ENCODE results near the gene GAK. TPM values are rescaled to one million over a fixed set of nuclear protein-coding genes. Genes with fewer than 3 reads are reported as not detected.
A peak's percentile ranks its signal among the peaks of the same experiment; 100 is the strongest.

The GAK gene
- total RNA-seq, 2 experiments from 2014 or later: 92.8 to 98.9 TPM

- Mint-ChIP-seq H3K27ac (no peak overlapping the region), H3K9me3 (peaks cover 2% of the 10 kb centered on the region), H3K36me3 (no peaks in the 10 kb centered on the region), H3K4me1 (peaks cover 4% of the 10 kb centered on the region), H3K4me3 (no peak overlapping the region), H3K27me3 (peaks cover 40% of the 10 kb centered on the region)
- DNase-seq: no peak
Observed at GRCh38 chr4:829291-829690, 102.8 kb downstream of the GAK start.

DNA sequence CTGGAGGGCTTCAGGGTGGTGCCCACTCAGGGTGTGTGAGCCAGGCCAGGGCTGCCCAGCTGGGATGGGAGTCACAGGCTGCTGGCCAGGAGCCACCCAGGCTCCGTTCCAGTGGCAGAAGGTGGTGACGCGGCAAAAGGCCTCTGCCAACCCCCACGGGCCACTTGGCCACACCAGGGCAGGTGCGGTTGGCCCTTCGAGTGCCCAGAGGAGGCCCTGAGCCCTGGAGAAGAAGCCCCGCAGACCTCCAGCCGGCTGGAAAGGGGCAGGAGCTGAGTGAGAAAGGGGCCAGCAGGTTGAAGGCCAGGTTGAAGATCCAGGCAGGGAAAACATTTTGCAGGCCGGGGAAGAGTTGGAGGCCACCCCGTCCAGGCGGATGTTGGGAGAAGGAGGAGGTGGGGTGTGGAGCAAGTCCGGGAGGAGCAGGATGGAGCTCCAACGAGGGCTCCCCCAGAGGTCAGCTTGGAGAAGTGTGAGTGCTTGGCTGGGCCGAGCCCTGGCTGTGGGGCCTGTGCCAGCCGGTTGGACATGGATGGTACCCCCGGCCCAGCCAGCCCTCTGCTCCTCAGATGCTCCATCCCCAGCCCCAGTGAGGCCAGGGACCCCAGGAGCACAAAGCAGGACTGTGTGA lies 103.4 kb downstream of the GAK start:
- H3K27ac Mint-ChIP-seq: no peak overlapping the region
- peaks cover 2% of the 10 kb centered on the region for H3K9me3 Mint-ChIP-seq
- H3K4me3 Mint-ChIP-seq: no peak overlapping the region
- H3K4me1 Mint-ChIP-seq: peaks cover 4% of the 10 kb centered on the region
- no peak for DNase-seq
- H3K27me3 Mint-ChIP-seq: peaks cover 45% of the 10 kb centered on the region
- no peaks in the 10 kb centered on the region for H3K36me3 Mint-ChIP-seq

DNA sequence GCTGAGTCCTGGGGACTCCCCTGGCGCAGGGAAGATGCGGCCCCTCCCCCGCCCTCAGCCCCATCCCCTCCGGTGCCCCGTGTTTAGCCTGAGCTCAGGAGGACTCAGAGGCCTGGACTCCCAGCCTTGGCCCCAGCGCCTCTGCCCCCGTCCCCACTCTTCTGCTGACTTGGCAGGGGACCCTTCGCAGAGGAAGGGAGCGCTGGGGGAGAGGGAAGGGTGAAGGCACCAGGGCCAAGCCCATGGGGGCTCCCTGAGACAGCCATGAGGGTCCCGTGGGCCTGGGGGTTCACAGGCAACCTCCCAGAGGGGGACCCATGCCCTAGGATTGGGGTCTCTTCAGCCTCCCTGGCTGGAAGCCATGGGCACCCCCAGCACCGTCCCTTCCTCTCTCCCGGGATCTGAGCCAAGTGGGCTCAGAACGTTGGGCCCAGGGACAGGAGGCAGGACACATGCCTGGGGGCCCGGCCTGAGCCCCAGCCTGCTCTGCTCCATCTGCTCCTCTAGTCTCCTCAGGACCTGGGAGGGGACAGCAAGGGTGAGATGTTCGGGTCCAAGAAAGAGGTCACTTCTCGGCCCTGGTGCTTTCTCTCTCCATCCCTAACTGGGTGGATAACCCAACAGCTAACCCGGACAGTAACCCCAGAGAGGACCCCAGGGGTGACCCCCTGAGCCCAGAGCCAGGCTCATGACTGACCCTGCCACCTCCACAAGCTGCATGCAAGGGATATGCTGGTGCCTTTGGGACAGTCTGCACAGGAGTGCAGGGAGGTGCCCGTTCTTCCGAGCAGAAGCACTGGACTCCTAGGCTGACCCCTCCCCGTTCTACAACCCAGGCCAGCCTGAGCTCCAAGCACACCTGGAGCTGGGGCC lies 104.7 kb downstream of the GAK start:
- no peak overlapping the region for H3K27ac Mint-ChIP-seq
- DNase-seq: no peak
- H3K4me3 Mint-ChIP-seq: peak overlapping the region; percentile 1
- H3K36me3 Mint-ChIP-seq: no peaks in the 10 kb centered on the region
- peaks cover 52% of the 10 kb centered on the region for H3K27me3 Mint-ChIP-seq
- peaks cover 2% of the 10 kb centered on the region for H3K9me3 Mint-ChIP-seq
- no peaks in the 10 kb centered on the region for H3K4me1 Mint-ChIP-seq

DNA sequence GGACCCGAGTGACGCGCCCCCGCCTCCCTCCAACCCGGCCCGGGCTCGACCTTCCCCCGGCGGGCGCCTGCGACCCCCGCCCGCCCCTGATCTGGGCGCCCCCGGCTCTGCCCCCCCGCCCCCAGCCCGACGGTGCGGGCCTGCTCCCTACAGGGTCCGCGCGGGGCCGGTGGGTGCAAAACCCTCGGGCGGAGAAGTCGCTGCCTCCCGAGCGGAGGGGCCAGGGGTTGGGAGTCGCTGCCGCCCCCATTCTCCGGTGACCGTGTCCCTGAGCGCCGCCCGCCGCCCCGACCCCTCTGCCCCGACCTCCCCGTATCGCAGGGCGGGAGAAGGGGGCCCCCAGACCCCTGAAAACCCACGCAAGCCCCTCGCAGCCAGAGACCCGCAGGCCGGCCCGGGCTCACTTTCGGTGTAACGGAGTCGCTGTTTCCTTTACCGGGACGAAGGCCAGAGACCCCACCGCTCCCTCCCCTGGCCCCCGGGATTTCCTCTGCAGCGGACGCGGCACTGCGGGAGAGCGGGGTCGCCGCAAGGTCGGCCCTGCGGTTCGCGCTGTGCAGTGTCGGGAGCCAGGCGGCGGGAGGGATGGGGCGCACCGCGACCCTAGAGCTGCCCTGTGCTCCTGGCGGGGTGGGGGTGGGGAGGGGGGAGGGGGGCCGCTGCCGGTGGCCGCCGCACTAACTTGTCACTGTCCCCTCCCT lies 105.5 kb downstream of the GAK start:
- H3K36me3 Mint-ChIP-seq: no peaks in the 10 kb centered on the region
- H3K27ac Mint-ChIP-seq: no peak overlapping the region
- peaks cover 60% of the 10 kb centered on the region for H3K27me3 Mint-ChIP-seq
- no peaks in the 10 kb centered on the region for H3K4me1 Mint-ChIP-seq
- no peak overlapping the region for H3K4me3 Mint-ChIP-seq
- peaks cover 2% of the 10 kb centered on the region for H3K9me3 Mint-ChIP-seq
- no peak for DNase-seq

GRCh38 chr4:825971-826330 lies 106.2 kb downstream of the GAK start, which contains the start of gene CPLX1:
CPLX1 (minus strand) TSS chr4:826129; CDS start chr4:824522, 1,607 bp downstream.
- Mint-ChIP-seq H3K36me3 (no peaks in the 10 kb centered on the region), H3K9me3 (no peaks in the 10 kb centered on the region), H3K27ac (no peak within 1 kb of the TSS), H3K4me1 (no peaks in the 10 kb centered on the region), H3K4me3 (no peak within 1 kb of the TSS), H3K27me3 (peaks cover 65% of the 10 kb centered on the region)
- DNase-seq: peak; percentile 34

DNA sequence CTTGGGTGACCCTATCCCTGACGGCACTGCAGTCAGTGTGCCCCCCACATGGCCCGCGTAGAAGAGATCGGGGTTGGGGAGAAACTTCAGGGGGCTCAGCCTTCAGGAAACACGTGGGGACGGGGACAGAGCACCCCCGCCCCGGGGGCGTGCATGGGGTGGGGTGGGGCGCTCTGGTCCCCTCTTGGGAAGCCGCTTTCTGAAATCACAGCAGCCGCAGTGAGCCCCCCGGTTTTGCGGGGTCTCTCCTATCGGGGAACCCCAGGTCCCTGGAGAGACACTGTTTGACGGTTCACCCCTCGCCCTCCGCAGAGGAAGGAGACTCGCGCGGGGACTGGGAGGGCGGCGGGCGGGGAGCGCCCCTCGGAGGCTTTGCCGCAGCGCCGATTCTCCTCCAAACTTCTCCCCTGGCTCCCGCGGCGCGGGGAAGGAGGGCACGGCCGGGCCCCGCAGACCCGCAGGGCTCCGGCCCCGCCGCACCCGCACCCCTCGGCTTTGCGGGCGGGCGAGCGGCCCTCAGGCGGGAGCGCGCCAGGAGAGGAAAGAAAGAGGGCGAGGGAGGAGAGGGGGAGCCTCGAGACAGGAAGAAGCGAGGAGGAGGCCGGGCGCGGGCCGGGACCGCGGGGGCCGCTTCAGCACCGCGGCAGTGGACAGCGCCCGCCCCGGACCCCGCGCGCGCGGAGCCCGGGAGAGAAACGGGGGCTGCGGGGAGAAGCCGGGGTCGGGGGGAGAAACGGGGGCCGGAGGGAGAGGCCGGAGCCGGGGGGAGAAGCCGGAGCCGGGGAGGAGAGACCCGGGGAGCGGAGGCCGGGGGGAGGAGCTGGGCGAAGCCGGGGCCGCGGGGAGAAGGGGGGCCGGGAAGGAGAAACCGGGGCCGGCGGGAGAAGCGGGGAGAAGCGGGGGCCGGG lies 106.8 kb downstream of the GAK start:
- no peaks in the 10 kb centered on the region for H3K9me3 Mint-ChIP-seq
- H3K4me3 Mint-ChIP-seq: no peak overlapping the region
- no peaks in the 10 kb centered on the region for H3K36me3 Mint-ChIP-seq
- H3K27me3 Mint-ChIP-seq: peaks cover 66% of the 10 kb centered on the region
- H3K4me1 Mint-ChIP-seq: no peaks in the 10 kb centered on the region
- DNase-seq: peak; percentile 38
- no peak overlapping the region for H3K27ac Mint-ChIP-seq

GRCh38 chr4:824461-825062 lies 107.6 kb downstream of the GAK start:
- Mint-ChIP-seq H3K9me3 (no peaks in the 10 kb centered on the region), H3K27ac (no peak overlapping the region), H3K4me1 (no peaks in the 10 kb centered on the region), H3K27me3 (peaks cover 72% of the 10 kb centered on the region), H3K36me3 (no peaks in the 10 kb centered on the region), H3K4me3 (no peak overlapping the region)
- no peak for DNase-seq

DNA sequence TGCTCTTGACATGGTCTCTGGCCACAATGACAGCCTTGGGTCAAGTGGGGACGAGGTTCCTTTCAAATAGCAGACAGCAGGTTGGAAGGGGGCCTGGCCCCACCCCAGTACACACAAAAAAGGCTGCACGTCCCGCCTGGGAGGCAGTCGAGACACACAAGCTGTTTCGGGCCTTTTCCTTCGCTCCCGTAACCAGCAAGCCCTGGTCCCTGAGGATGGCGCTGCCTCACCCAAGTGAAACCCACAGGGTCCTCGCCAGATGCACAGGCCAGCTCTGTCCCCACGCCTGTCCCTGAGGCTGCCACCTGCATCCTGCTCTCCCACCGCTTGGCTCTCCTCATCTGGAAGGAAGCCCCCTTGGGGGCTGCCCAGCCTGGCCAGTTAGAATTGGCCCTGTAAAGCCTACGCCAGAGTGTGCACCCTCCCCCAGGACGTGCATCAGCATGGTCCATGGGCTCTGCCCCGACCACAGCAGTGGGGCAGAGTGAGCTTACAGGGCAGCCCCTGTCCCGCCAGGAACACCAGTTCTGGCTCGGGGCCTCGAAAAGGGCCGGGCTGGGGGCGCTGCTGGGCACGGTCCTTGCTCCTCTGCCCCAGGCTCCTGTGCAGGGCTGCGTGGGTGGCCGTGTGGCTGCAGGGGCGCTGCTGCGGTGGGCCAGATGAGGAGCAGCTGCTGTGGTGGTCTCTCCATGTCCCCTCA lies 108.2 kb downstream of the GAK start:
- Mint-ChIP-seq H3K27me3 (peaks cover 74% of the 10 kb centered on the region), H3K36me3 (no peaks in the 10 kb centered on the region), H3K27ac (no peak overlapping the region), H3K9me3 (no peaks in the 10 kb centered on the region), H3K4me3 (no peak overlapping the region), H3K4me1 (no peaks in the 10 kb centered on the region)
- DNase-seq: no peak

- Mint-ChIP-seq H3K27me3 (peaks cover 68% of the 10 kb centered on the region), H3K9me3 (no peaks in the 10 kb centered on the region), H3K4me1 (no peaks in the 10 kb centered on the region), H3K36me3 (no peaks in the 10 kb centered on the region), H3K27ac (no peak overlapping the region), H3K4me3 (no peak overlapping the region)
- no peak for DNase-seq
Observed at GRCh38 chr4:823176-823760, 108.8 kb downstream of the GAK start.

DNA sequence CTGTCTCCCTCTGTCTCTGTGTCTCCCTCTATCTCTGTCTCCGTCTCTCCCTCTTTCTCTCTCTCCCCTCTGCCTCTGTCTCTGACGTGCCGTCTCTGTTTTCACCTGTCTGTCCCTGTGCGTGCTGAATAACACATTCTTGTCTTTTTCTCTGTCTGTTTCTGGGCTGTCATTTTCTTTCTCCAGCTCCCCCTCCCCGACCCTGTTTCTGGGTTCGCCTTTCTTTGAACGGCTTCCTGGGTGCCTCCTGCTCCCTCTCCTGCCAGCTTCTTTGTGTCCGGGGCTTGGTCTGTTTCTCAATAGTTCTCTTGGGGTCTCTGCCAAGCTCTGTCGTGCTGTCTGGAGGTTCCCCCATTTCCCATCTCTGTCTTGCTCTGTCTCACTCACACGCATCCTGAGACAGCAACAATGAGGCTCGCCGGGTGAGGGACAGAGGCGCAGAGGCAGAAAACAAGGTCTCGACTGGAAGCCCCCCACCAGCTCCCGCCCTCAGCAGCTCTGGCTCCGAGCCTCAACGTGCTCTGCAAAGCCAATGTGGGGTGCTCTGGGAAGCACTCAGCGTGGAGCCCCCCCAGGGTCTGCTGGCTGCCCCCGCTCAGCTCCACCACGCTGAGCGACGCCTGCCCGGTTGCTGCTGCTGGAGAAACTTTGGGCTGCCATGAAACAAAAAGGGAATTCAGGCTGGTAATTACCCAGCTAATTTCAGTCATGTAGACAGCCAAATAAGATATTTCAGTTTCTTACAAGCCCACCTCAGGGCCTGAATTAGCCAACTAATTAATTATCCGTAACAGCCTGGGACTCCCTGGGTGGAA lies 109.5 kb downstream of the GAK start:
- H3K27me3 Mint-ChIP-seq: peaks cover 61% of the 10 kb centered on the region
- no peaks in the 10 kb centered on the region for H3K4me1 Mint-ChIP-seq
- no peaks in the 10 kb centered on the region for H3K9me3 Mint-ChIP-seq
- H3K4me3 Mint-ChIP-seq: no peak overlapping the region
- no peak for DNase-seq
- H3K36me3 Mint-ChIP-seq: no peaks in the 10 kb centered on the region
- no peak overlapping the region for H3K27ac Mint-ChIP-seq

DNA sequence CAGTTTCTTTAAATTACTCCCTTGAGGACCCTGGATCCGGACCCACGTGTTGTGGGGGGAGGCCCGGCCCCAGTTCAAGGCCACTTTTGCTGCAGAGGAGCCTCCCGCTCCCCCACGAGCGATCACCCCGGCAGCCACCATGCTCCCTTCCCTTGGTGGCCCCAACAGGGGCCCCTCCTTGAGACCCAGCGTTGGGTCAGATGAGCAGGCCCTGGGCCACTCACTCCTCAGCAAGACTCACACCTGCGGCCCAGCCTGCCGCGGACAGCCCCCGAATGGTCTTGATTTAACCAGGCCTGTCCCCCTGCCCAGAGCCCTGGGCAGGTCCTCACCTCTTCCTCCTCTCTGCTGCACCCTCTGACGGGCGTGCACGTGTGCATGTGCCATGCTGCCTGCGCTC lies 110.5 kb downstream of the GAK start:
- no peaks in the 10 kb centered on the region for H3K36me3 Mint-ChIP-seq
- no peak overlapping the region for H3K4me3 Mint-ChIP-seq
- no peaks in the 10 kb centered on the region for H3K9me3 Mint-ChIP-seq
- no peak for DNase-seq
- H3K27me3 Mint-ChIP-seq: peaks cover 57% of the 10 kb centered on the region
- H3K4me1 Mint-ChIP-seq: no peaks in the 10 kb centered on the region
- H3K27ac Mint-ChIP-seq: no peak overlapping the region

GRCh38 chr4:821181-821591 lies 110.9 kb downstream of the GAK start:
- no peaks in the 10 kb centered on the region for H3K36me3 Mint-ChIP-seq
- no peak for DNase-seq
- H3K4me1 Mint-ChIP-seq: no peaks in the 10 kb centered on the region
- no peak overlapping the region for H3K4me3 Mint-ChIP-seq
- peaks cover 59% of the 10 kb centered on the region for H3K27me3 Mint-ChIP-seq
- no peak overlapping the region for H3K27ac Mint-ChIP-seq
- H3K9me3 Mint-ChIP-seq: no peaks in the 10 kb centered on the region

Data from activated naive CD8-positive, alpha-beta T cell treated with anti-CD3 and anti-CD28 coated beads for 36 hours (primary cell).